ENCODE data around the gene BTRC. TPM values are rescaled to one million over a fixed set of nuclear protein-coding genes. Genes with fewer than 3 reads are reported as not detected.

The BTRC gene
- total RNA-seq, 4 donors from 2014 or later = 9.7 to 16.8 (median 10.7) TPM

GRCh38 chr10:101385866-101386658 is 32.1 kb downstream of the BTRC start:
- TF ChIP-seq, protein P1, sequence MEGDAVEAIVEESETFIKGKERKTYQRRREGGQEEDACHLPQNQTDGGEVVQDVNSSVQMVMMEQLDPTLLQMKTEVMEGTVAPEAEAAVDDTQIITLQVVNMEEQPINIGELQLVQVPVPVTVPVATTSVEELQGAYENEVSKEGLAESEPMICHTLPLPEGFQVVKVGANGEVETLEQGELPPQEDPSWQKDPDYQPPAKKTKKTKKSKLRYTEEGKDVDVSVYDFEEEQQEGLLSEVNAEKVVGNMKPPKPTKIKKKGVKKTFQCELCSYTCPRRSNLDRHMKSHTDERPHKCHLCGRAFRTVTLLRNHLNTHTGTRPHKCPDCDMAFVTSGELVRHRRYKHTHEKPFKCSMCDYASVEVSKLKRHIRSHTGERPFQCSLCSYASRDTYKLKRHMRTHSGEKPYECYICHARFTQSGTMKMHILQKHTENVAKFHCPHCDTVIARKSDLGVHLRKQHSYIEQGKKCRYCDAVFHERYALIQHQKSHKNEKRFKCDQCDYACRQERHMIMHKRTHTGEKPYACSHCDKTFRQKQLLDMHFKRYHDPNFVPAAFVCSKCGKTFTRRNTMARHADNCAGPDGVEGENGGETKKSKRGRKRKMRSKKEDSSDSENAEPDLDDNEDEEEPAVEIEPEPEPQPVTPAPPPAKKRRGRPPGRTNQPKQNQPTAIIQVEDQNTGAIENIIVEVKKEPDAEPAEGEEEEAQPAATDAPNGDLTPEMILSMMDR (IDR thresholded peaks at IDR 0.05; ENCODE audit: low read depth) = no peak

DNA sequence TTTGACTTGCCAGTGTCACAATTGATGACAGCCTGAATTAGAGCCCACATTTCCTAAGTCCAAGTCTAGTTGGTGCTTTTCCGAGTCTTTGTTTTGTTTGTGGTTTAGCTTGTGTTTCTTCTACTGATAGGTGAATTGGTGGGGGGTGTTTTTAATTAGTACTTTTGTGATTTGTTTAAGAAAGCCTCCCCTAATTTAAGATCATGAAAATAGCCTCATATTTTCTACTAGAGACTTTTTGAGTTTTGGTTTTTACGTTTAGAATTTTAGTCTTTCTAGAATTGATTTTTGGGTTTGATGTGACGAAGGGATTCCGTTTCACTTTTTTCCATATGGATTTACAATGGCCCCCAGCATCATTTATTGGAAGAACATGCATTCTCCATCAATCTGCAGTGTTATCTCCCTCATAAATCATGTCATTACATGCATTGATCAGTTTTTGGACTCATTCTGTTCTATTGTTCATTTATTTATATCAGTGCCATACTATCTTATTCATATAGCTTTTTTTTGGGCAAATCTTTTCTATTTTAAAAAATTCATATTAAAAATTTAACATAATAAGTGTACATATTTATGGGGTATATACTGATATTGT is 32.8 kb downstream of the BTRC start:
- TF ChIP-seq, protein P1 (IDR thresholded peaks at IDR 0.05; ENCODE audit: low read depth) = no peak

DNA sequence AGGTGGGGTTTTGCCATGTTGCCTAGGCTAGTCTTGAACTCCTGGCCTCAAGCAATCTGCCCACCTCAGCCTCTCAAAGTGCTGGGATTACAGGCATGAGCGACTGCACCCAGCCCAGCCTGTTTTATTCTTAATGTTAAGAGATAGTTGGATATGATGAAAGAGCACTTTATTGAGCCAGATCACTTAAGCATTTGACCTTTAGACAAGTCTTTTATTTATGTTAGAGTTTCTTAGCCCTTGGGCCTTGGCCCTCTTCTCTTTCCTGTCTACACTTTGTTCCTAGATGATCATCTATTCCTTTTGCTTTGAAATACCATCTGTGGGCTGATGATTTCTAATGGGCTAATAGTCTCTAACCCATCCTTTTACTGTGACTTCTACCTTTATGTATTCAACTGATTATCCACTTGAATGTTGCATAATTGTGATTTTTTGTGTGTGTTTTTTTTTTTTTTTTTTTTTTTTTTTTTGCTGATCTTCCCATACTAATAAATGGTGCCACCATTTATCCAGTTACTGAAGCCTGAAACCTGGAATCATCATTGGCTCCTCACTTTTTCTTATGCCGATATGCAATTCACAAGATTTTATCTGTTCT is 34.8 kb downstream of the BTRC start:
- TF ChIP-seq, protein P1 (IDR thresholded peaks at IDR 0.05; ENCODE audit: low read depth) = no peak

DNA sequence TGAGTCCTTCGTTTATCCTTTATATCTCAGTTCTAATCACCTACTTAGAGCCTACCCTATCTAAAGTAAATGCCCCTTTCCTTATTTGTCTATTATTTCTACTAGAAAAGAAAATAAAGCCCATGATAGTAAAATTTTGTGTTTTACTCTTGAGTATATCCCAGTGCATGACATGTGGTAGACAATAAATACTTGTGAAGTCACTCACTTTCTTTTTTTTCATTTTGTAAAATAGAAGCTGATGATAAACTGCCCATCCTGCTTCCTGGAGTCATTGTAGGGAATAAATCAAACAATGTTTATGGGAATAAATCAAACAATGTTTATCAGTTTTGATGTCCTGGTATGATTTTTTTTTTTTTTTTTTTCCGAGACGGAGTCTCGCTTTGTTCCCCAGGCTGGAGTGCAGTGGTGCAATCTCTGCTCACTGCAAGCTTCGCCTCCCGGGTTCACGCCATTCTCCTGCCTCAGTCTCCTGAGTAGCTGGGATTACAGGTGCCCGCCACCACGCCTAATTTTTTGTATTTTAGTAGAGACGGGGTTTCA is 36.1 kb downstream of the BTRC start:
- TF ChIP-seq, protein P1 (IDR thresholded peaks at IDR 0.05; ENCODE audit: low read depth) = no peak

DNA sequence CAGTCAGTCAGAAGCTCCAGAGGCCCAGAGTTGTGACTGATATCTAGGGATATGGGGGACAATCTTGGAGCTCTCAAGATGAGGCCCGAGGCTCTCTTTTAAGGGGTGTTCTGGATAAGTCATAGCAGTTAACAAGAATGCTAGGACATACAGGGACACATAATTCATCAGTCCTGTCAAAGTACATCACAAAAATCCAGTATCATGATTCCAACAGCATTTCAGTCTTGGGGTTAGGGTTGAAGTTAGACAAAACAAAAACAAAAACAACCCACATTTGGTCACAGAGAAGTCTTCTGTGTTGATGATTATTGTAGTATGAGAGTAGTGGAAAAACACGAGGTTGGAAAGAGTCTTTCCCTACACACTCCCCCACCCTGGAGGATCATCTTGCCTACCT is 39.4 kb downstream of the BTRC start:
- TF ChIP-seq, protein P1 (IDR thresholded peaks at IDR 0.05; ENCODE audit: low read depth) = no peak

GRCh38 chr10:101394524-101395133 is 40.7 kb downstream of the BTRC start:
- TF ChIP-seq, protein P1 (IDR thresholded peaks at IDR 0.05; ENCODE audit: low read depth) = no peak

All from subcutaneous adipose tissue (tissue), 4 donors.